ENCODE results near the gene HM13.

DNA sequence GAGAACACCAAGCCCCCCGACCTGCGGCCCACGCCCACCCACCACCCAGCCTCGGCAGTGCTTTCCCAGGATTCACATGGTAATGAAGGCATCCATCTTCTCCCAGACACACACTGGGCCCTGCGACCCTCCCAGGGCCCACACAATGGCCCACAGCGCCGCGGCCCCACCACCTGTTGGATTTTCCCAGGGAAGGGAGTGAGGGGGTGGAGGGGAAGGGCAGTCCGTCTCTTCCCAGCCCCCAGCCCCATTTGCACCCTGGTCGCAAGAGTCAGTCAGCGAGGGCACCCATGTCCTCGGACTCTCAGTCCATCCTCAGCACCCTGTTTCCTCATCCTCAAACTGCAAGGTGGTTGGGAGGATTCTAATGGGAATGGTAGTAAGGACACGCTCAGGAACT, 67.1 kb downstream of the HM13 start:
- TF ChIP-seq EZH2 (IDR thresholded peaks at IDR 0.05; ENCODE audit: low read depth), result no peak
- TF ChIP-seq, protein P1, sequence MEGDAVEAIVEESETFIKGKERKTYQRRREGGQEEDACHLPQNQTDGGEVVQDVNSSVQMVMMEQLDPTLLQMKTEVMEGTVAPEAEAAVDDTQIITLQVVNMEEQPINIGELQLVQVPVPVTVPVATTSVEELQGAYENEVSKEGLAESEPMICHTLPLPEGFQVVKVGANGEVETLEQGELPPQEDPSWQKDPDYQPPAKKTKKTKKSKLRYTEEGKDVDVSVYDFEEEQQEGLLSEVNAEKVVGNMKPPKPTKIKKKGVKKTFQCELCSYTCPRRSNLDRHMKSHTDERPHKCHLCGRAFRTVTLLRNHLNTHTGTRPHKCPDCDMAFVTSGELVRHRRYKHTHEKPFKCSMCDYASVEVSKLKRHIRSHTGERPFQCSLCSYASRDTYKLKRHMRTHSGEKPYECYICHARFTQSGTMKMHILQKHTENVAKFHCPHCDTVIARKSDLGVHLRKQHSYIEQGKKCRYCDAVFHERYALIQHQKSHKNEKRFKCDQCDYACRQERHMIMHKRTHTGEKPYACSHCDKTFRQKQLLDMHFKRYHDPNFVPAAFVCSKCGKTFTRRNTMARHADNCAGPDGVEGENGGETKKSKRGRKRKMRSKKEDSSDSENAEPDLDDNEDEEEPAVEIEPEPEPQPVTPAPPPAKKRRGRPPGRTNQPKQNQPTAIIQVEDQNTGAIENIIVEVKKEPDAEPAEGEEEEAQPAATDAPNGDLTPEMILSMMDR (conservative IDR thresholded peaks at IDR 0.05), result no peak

Data from PC-9 (cell line).